Amniotic epithelial cell (primary cell): ENCODE measurements around the gene CNNM1.

Experiments used
- DNase-seq: peaks from one replicate; pipeline ENCODE4 v3.0.0-alpha.2; 2010; ENCODE audit warnings: low read depth

Gene CNNM1

GRCh38 chr10:99372546-99373271, 43.6 kb downstream of the CNNM1 start:
- peak; percentile 79 for DNase-seq

- DNase-seq: peak; percentile 34
Measured at GRCh38 chr10:99374526-99374925, 45.4 kb downstream of the CNNM1 start.

- DNase-seq: no peak
Measured at GRCh38 chr10:99374972-99375371, 45.8 kb downstream of the CNNM1 start.

- peak; percentile 15 for DNase-seq
Measured at GRCh38 chr10:99375426-99375825, 46.3 kb downstream of the CNNM1 start.

DNA sequence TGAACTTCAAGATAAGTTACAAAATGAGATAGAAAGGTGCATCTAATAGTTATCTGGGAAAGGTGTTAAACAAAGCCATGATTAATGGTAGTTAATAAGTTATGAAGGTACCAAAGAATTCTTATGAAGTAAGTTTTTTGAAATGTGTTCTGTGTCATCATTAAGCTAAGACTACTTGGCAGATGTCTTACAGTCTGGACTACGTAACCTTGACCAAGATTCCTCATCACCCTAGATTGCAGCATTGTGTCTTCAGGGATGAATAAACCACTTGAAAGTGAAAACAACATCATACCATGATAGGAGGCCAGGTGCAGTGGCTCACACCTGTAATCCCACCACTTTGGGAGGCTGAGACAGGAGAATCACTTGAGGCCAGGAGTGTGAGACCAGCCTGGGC, 53.0 kb downstream of the CNNM1 start:
- peak; percentile 84 for DNase-seq

GRCh38 chr10:99387071-99387470, 57.9 kb downstream of the CNNM1 start:
- no peak for DNase-seq

DNA sequence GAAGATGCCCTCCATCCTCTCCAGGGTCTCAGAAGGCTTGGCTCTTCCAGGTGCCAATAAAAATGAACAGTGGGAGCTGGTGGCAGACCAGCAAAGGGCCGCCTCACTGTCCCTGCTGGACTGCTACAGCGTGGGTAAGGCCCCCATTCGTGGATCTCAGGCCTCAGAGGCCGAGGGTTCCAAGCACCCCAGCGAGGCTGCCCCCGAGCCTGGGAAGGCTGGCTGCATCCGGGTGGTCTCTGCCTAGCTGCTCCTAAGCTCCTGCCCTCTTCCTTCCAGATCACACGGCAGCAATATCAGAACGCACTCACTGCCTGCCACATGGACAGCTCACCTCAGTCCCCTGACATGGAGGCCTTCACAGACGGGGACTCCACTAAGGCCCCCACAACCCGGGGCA, 58.4 kb downstream of the CNNM1 start:
- no peak for DNase-seq

- DNase-seq: no peak
Measured at GRCh38 chr10:99389729-99390480, 60.7 kb downstream of the CNNM1 start.

GRCh38 chr10:99391346-99391745, 62.2 kb downstream of the CNNM1 start:
- DNase-seq: no peak

GRCh38 chr10:99393036-99393435, 63.9 kb downstream of the CNNM1 start:
- DNase-seq: no peak

DNA sequence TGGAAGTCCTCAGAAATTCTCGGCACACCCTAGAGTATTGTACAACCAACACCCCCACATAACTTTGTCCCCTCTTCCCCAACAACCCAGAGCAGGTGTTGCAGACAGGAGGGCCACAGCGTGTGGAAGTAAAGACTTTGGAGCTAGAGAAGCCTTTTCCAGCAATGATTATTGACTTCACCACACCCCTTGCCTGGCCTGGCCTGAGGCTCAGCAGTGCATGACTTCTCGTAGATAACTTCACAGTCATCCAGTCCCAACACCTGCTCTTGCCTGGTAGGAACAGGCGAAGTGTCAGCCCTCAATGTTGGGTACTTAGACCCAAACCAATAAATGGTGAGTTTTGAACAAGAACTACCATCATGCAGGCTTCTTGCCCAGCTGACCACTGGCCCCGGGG, 64.5 kb downstream of the CNNM1 start:
- DNase-seq: no peak

- DNase-seq: no peak
Measured at GRCh38 chr10:99394256-99394655, 65.1 kb downstream of the CNNM1 start.

- no peak for DNase-seq
Measured at GRCh38 chr10:99394761-99395386, 65.7 kb downstream of the CNNM1 start.

DNA sequence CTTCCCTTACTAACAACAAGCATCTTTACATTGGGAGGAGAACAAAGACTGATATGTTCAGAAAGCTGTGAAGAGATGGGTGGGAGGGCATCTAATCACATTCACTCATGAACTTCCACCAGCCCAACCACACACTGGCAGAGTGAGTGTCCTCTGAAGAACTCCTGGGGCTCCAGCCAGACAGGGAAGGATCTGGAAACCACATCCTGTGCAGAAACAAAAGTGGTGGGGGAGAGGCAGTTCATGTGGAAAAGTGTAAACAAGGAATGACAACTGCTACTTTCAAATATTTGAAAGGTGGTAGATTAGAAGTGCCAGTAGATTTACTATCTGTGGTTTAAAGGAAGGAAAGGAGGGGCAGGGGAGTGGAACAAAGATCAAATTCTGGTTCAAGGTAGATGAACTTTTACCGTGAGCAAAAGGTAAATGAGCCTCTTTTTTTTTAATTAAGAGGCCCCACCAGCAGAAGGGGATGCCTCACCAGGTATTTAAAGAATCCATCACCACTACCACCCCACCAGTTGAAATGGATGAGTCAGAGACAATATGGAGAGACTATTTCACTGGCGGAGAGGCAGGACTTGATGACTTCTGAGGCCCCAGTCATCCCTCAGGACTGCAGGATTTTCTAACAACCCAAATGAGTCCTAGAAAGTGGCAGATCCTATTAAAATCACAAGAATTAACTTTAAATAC, 66.7 kb downstream of the CNNM1 start:
- peak; percentile 95 for DNase-seq

DNA sequence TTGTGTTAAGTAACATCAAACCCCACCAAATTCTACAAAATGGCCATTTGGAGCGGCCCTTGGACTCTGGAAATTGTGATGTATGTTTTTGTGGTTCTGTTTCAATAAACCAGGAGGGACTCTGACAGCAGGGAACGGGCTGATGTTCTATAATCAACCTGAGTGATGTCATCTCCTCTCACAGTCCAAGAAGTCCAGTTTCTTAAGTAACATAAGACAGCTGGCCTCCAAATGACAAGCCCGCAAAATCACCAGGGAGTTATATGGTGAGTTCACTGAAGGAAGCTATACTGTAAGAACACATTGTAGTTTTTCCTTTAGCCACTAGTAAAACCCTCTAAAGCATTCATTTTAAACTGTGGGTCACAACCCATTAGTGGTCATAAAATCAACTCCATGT, 67.3 kb downstream of the CNNM1 start:
- peak; percentile 77 for DNase-seq

DNA sequence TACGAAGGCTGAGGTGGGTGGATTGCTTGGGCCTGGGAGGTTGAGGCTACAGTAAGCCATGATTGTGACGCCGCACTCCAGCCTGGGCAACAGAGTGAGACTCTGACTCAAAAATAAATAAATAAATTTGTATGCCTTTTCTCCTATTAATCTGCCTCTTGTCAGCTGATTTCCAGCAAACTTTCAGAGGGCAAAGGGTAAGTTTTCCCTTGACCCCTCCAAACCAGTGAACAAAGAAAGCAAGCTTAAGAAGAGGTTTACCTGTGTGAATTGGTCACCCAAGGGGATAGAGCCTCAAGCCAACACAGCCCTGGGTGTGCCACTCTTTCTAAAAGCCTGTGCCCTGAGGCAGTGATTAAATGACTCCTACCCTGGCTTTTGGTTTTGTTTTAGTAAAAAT, 70.5 kb downstream of the CNNM1 start:
- DNase-seq: no peak

GRCh38 chr10:99403674-99404073, 74.5 kb downstream of the CNNM1 start:
- DNase-seq: no peak

DNA sequence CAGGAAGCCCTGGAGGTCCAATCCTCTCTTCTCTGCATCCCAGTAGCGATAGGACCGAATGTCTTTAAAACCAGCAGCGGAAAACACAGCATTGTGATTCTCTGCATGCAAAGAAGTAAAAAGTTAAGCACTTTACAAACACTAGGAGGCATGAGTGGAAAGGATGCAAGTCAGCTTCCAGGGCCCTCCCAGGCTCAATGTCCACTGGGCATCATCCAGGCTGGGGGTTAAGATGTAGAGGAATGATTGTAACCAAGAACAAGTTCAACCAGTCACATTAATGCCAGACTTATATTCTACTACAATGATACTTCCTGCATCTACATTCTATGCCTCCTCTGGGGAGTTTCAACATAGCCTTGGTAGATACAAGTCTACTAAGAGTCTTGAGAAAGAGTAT, 77.0 kb downstream of the CNNM1 start:
- no peak for DNase-seq

GRCh38 chr10:99410146-99410545, 81.0 kb downstream of the CNNM1 start:
- no peak for DNase-seq

DNA sequence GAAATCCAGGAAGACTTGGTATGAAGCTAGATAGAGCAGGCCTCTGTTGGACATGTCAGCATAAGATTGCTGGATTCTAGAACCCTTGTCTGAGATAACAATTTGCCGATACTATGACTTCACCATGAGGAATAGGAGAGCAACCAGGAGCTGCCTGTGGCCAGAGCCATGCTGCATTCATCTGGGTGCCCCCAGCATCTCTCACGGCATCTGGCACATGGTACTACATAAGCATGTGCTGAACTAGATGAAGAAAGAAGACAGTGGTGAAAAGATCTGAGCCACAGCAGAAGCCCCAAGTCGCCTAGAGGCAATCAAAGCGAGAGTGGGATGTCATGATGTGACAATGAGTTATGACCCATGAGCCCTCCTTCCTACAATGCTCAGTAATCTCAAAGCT, 81.7 kb downstream of the CNNM1 start:
- no peak for DNase-seq

- no peak for DNase-seq
Measured at GRCh38 chr10:99411546-99411945, 82.4 kb downstream of the CNNM1 start.

GRCh38 chr10:99412099-99412498, 82.9 kb downstream of the CNNM1 start:
- DNase-seq: no peak
